SK-N-SH (cell line): ENCODE results near the gene VTN.

Experiments used
- CTCF ChIP-seq: fragments of 200-600 bp; sonication (generic); IDR thresholded peaks from 2 replicates; pipeline ENCODE4 v1.6.1; 2017; ENCODE audit warnings: antibody characterized with exemption, mild to moderate bottlenecking, moderate library complexity
- EP300 ChIP-seq, 2 experiments: IDR thresholded peaks; 2 replicates each; pipeline versions ENCODE4 v1.4.0 to v1.6.1; 2012; ENCODE audit warnings: borderline replicate concordance in 1 of 2, low read depth in 1 of 2, low read length in 1 of 2
- EZH2phosphoT487 ChIP-seq: fragments of 200-600 bp; sonication (generic); IDR thresholded peaks from 2 replicates; pipeline ENCODE4 v1.6.1; 2017; ENCODE audit warnings: low read depth, mixed run types, mild to moderate bottlenecking, antibody characterized with exemption, moderate library complexity, borderline replicate concordance
- FOSL2 ChIP-seq: IDR thresholded peaks from 2 replicates; pipeline ENCODE4 v1.4.0; 2012; ENCODE audit warnings: low read depth, mild to moderate bottlenecking, moderate library complexity, borderline replicate concordance
- GABPA ChIP-seq: IDR thresholded peaks from 2 replicates; pipeline ENCODE4 v1.4.0; 2012; ENCODE audit warnings: low read depth, mild to moderate bottlenecking
- IRF3 ChIP-seq: fragments of 150-350 bp; IDR thresholded peaks from 2 replicates; pipeline ENCODE4 v1.6.1; 2016; ENCODE audit warnings: mild to moderate bottlenecking, low read depth, low read length
- JUND ChIP-seq: IDR thresholded peaks from 2 replicates; pipeline ENCODE4 v1.4.0; 2012
- MAX ChIP-seq: IDR thresholded peaks from 2 replicates; pipeline ENCODE4 v1.4.0; 2012; ENCODE audit warnings: low read depth
- MXI1 ChIP-seq: IDR thresholded peaks from 2 replicates; pipeline ENCODE4 v1.6.1; 2012; ENCODE audit warnings: mild to moderate bottlenecking, low read depth, low read length, improper control_type of control experiment
- NRF1 ChIP-seq: IDR thresholded peaks from 2 replicates; pipeline ENCODE4 v1.6.1; 2012; ENCODE audit warnings: low read depth, mild to moderate bottlenecking, low read length
- POLR2AphosphoS5 ChIP-seq: IDR thresholded peaks from 2 replicates; pipeline ENCODE4 v1.6.1; 2012; ENCODE audit warnings: low read depth, low read length
- SIN3A ChIP-seq: IDR thresholded peaks from 2 replicates; pipeline ENCODE4 v1.6.1; 2012; ENCODE audit warnings: low read depth, mild to moderate bottlenecking, low read length, moderate library complexity, borderline replicate concordance
- TEAD4 ChIP-seq: IDR thresholded peaks from 2 replicates; pipeline ENCODE4 v1.4.0; 2012; ENCODE audit warnings: mild to moderate bottlenecking, borderline replicate concordance; ENCODE audit not compliant: insufficient read depth

GRCh38 chr17:28381141-28381825, 11.2 kb upstream of the VTN start:
- TF ChIP-seq NRF1 = no peak
- TF ChIP-seq CTCF = no peak
- no peak for TF ChIP-seq IRF3
- no peak for TF ChIP-seq EP300 (IDR thresholded peaks at IDR 0.05; ENCODE audit: borderline replicate concordance in 1 of 2, low read depth in 1 of 2, low read length in 1 of 2)
- TF ChIP-seq EZH2phosphoT487 = no peak
- no peak for TF ChIP-seq POLR2AphosphoS5
- no peak for TF ChIP-seq MXI1
- TF ChIP-seq SIN3A = no peak
- no peak for TF ChIP-seq JUND
- no peak for TF ChIP-seq TEAD4
- no peak for TF ChIP-seq FOSL2
- TF ChIP-seq GABPA = no peak
- no peak for TF ChIP-seq MAX
